WTC11 (cell line): ENCODE measurements around the gene CA7. TPM values are rescaled to one million over a fixed set of nuclear protein-coding genes. Genes with fewer than 3 reads are reported as not detected.
"Not testable (repeated sequence)": the region's sequence is repeated elsewhere in the genome, so short reads cannot be mapped to it uniquely, and the experiment has no call there.

ENCODE experiments used
- ATAC-seq: fragments of 200-7000 bp; cut with Tn5 transposase; 2 replicates; pipeline ENCODE4 v1.10.0; 2021; ENCODE audit warnings: mild to moderate bottlenecking, moderate library complexity
- CTCF ChIA-PET: fragments of 300-600 bp; sonication (Branson Sonifier 250); formaldehyde crosslinking; loops from one replicate; lab custom pipeline; 2021; ENCODE audit warnings: antibody characterized with exemption; lab: Charles Lee
- POLR2A ChIA-PET: fragments of 350-600 bp; sonication (Branson Sonifier 250); formaldehyde crosslinking; loops from one replicate; lab custom pipeline; 2021; ENCODE audit warnings: antibody characterized with exemption; lab: Charles Lee
- DNase-seq: peaks from one replicate; pipeline ENCODE4 v3.0.0; 2021; ENCODE audit warnings: low spot score
- H3K27ac Mint-ChIP-seq: 2 replicates; pipeline ENCODE4 v1.8.0; 2021; ENCODE audit warnings: mixed read lengths
- H3K27me3 Mint-ChIP-seq: 2 replicates; pipeline ENCODE4 v1.8.0; 2021; ENCODE audit warnings: low read depth, mild to moderate bottlenecking, moderate library complexity, mixed read lengths
- H3K36me3 Mint-ChIP-seq: 2 replicates; pipeline ENCODE4 v1.8.0; 2021; ENCODE audit warnings: mixed read lengths
- H3K4me1 Mint-ChIP-seq: 2 replicates; pipeline ENCODE4 v1.8.0; 2022; ENCODE audit warnings: mixed read lengths
- H3K4me3 Mint-ChIP-seq: 2 replicates; pipeline ENCODE4 v1.8.0; 2021; ENCODE audit warnings: mild to moderate bottlenecking, moderate library complexity, mixed read lengths
- H3K9me3 Mint-ChIP-seq: 2 replicates; pipeline ENCODE4 v1.8.0; 2021; ENCODE audit warnings: mixed read lengths
- CREM ChIP-seq: sonication (generic); formaldehyde crosslinking; IDR thresholded peaks from 2 replicates; pipeline ENCODE4 v1.8.1; 2022; ENCODE audit warnings: mild to moderate bottlenecking, missing genetic modification reagents, moderate library complexity
- FOXK1 ChIP-seq: sonication (generic); formaldehyde crosslinking; IDR thresholded peaks from 2 replicates; pipeline ENCODE4 v1.8.0; 2022; ENCODE audit warnings: mild to moderate bottlenecking, moderate library complexity, missing genetic modification reagents
- FOXP1 ChIP-seq: sonication (generic); formaldehyde crosslinking; IDR thresholded peaks from 2 replicates; pipeline ENCODE4 v1.8.0; 2022; ENCODE audit warnings: missing genetic modification reagents, mild to moderate bottlenecking, moderate library complexity, borderline replicate concordance
- GTF2I ChIP-seq: fragments of 250-450 bp; sonication (Bioruptor Pico); conservative IDR thresholded peaks from 2 replicates; pipeline ENCODE4 v1.4.0; 2021; ENCODE audit warnings: mild to moderate bottlenecking
- HMGXB4 ChIP-seq: sonication (generic); formaldehyde crosslinking; IDR thresholded peaks from 2 replicates; pipeline ENCODE4 v1.8.1; 2023; ENCODE audit warnings: mild to moderate bottlenecking, moderate library complexity, missing genetic modification reagents
- IRF1 ChIP-seq: sonication (generic); formaldehyde crosslinking; IDR thresholded peaks from 2 replicates; pipeline ENCODE4 v1.8.0; 2023; ENCODE audit warnings: missing genetic modification reagents
- JUN ChIP-seq: sonication (generic); formaldehyde crosslinking; IDR thresholded peaks from 2 replicates; pipeline ENCODE4 v1.8.0; 2023; ENCODE audit warnings: mild to moderate bottlenecking, missing genetic modification reagents
- SOX15 ChIP-seq: fragments of 250-450 bp; sonication (Bioruptor Pico); IDR thresholded peaks from 2 replicates; pipeline ENCODE4 v1.9.0; 2021; ENCODE audit warnings: mild to moderate bottlenecking
- TP53 ChIP-seq: sonication (generic); formaldehyde crosslinking; IDR thresholded peaks from 2 replicates; pipeline ENCODE4 v1.8.1; 2023; ENCODE audit warnings: mild to moderate bottlenecking, missing genetic modification reagents
- USF2 ChIP-seq: sonication (generic); formaldehyde crosslinking; IDR thresholded peaks from 2 replicates; pipeline ENCODE4 v1.8.1; 2023; ENCODE audit warnings: mild to moderate bottlenecking, missing genetic modification reagents, moderate library complexity
- ZNF263 ChIP-seq: sonication (generic); formaldehyde crosslinking; IDR thresholded peaks from 2 replicates; pipeline ENCODE4 v1.8.1; 2022; ENCODE audit warnings: low read depth, mild to moderate bottlenecking, moderate library complexity, missing genetic modification reagents
- total RNA-seq: library from RNA; stranded (reverse); gene quantifications from 3 replicates; pipeline ENCODE4 v1.2.3, GENCODE V29; 2021

Gene CA7
- total RNA-seq, 1 experiment from 2014 or later = 1.6 TPM

GRCh38 chr16:66863707-66864106 is 19.5 kb downstream of the CA7 start:
- Mint-ChIP-seq H3K4me1 (0 out of 2 replicates have a peak, but pooled peaks cover 4% of the 10 kb centered on the region), H3K27ac (no peak overlapping the region)
- ChIA-PET POLR2A (no interaction called here), CTCF (interaction anchor here (1.6 kb wide), 1 partner anchor 9 kb away, joined by 5 read pairs; no protein-coding TSS in a partner anchor)
- TF ChIP-seq USF2 = no peak
- TF ChIP-seq, all 79 proteins: peak for 0
- Mint-ChIP-seq H3K36me3 (no peaks in the 10 kb centered on the region), H3K27me3 (no peaks in the 10 kb centered on the region; the same call in 1 of the 2 replicates), H3K9me3 (no peaks in the 10 kb centered on the region), H3K4me3 (no peak overlapping the region)
- DNase-seq (no peak), ATAC-seq (no peak)

- Mint-ChIP-seq H3K36me3 (no peaks in the 10 kb centered on the region), H3K4me3 (no peak overlapping the region), H3K9me3 (no peaks in the 10 kb centered on the region), H3K4me1 (peaks cover 17% of the 10 kb centered on the region), H3K27me3 (peaks cover 10% of the 10 kb centered on the region), H3K27ac (no peak overlapping the region)
- ATAC-seq (no peak), DNase-seq (no peak)
- POLR2A ChIA-PET = no interaction called here
- TF ChIP-seq FOXP1 (CRISPR knock-in tag) (no peak), ZNF263 (no peak), CREM (CRISPR knock-in tag) (no peak), TP53 (CRISPR knock-in tag) (no peak), SOX15 (no peak)
- CTCF ChIA-PET = interaction anchor here (1.1 to 3.8 kb wide), 4 partner anchors 11 to 261 kb away, joined by 4 to 100 read pairs (median 23); partner anchors contain the start of genes NAE1 and PDP2
Measured at GRCh38 chr16:66869424-66869823, 25.2 kb downstream of the CA7 start.

GRCh38 chr16:66871363-66871762 is 27.1 kb downstream of the CA7 start:
- ChIA-PET CTCF (interaction anchor here (1.8 to 3.7 kb wide), 3 partner anchors 10 to 263 kb away, joined by 4 to 74 read pairs (median 18); partner anchors contain the start of genes NAE1 and PDP2), POLR2A (interaction anchor here (0.6 kb wide), 1 partner anchor 72 kb away, joined by 4 read pairs; no protein-coding TSS in a partner anchor)
- not testable (repeated sequence) for H3K27ac Mint-ChIP-seq, ATAC-seq, H3K36me3 Mint-ChIP-seq, H3K9me3 Mint-ChIP-seq, H3K4me3 Mint-ChIP-seq, DNase-seq
- Mint-ChIP-seq H3K4me1 (peaks cover 18% of the 10 kb centered on the region), H3K27me3 (peaks cover 10% of the 10 kb centered on the region)

GRCh38 chr16:66871840-66872239 is 27.6 kb downstream of the CA7 start:
- ChIA-PET POLR2A (interaction anchor here (1.5 kb wide), 1 partner anchor 18 kb away, joined by 5 read pairs; no protein-coding TSS in a partner anchor), CTCF (interaction anchor here (0.5 to 3.7 kb wide), 11 partner anchors 9 to 465 kb away, joined by 3 to 74 read pairs (median 7); partner anchors contain the start of genes NAE1 and PDP2)
- no peak for DNase-seq
- no peak overlapping the region for H3K4me3 Mint-ChIP-seq
- H3K27ac Mint-ChIP-seq = no peak overlapping the region
- no peak for TF ChIP-seq USF2
- no peak for TF ChIP-seq GTF2I
- H3K9me3 Mint-ChIP-seq = no peaks in the 10 kb centered on the region
- H3K4me1 Mint-ChIP-seq = peaks cover 18% of the 10 kb centered on the region
- peaks cover 10% of the 10 kb centered on the region for H3K27me3 Mint-ChIP-seq
- H3K36me3 Mint-ChIP-seq = no peaks in the 10 kb centered on the region
- ATAC-seq = no peak

- Mint-ChIP-seq H3K9me3 (no peaks in the 10 kb centered on the region), H3K4me1 (peaks cover 18% of the 10 kb centered on the region), H3K27ac (peak overlapping the region; percentile 55), H3K4me3 (peak overlapping the region; percentile 73), H3K36me3 (no peaks in the 10 kb centered on the region)
- CTCF ChIA-PET = interaction anchor here (0.5 to 3.7 kb wide), 40 partner anchors 9 to 466 kb away, joined by 3 to 74 read pairs (median 4); partner anchors contain the start of genes CA7, DYNC1LI2, NAE1 and PDP2
- DNase-seq (no peak), ATAC-seq (no peak)
- POLR2A ChIA-PET = interaction anchor here (1.1 to 1.5 kb wide), 3 partner anchors 9 to 41 kb away, joined by 3 to 5 read pairs (median 4); partner anchors contain the start of gene NAE1
- no peak for TF ChIP-seq IRF1 (CRISPR knock-in tag)
- no peak for TF ChIP-seq HMGXB4 (CRISPR knock-in tag)
- no peak for TF ChIP-seq JUN (CRISPR knock-in tag)
- TF ChIP-seq FOXK1 = no peak
- TF ChIP-seq, all 79 proteins: peak for 0
- peaks cover 10% of the 10 kb centered on the region for H3K27me3 Mint-ChIP-seq
Measured at GRCh38 chr16:66872559-66872942, 28.3 kb downstream of the CA7 start.
